T-helper 1 cell treated with Interleukin-12 subunit alpha and Interleukin-12 subunit beta and Interleukin-4 antibody, amounts not matched to agents 30 ng/mL and 1 ng/mL, for 36 hours (primary cell): ENCODE measurements around the gene RAX. TPM values are rescaled to one million over a fixed set of nuclear protein-coding genes. Genes with fewer than 3 reads are reported as not detected.

Experiments
- intact Hi-C: fragments of 100-400 bp; cut with micrococcal nuclease; formaldehyde crosslinking; loops from one replicate; pipeline ENCODE4 v1.15.1; 2024
- total RNA-seq: library from RNA; stranded (reverse); gene quantifications from 2 replicates; pipeline ENCODE4 v1.2.3, GENCODE V29; 2022

Gene RAX
- total RNA-seq, 1 donor from 2014 or later: not detected

- intact Hi-C loops: loop anchor here (2.0 kb wide), 1 partner anchor 129 kb away; no protein-coding TSS in a partner anchor
Measured at GRCh38 chr18:59273759-59274532, 692 bp upstream of the RAX start.

GRCh38 chr18:59272221-59272888 is 899 bp downstream of the RAX start:
- intact Hi-C loops: no loop called here

- intact Hi-C loops: no loop called here
Measured at GRCh38 chr18:59271606-59272220, 1.5 kb downstream of the RAX start.

GRCh38 chr18:59270689-59271257 is 2.5 kb downstream of the RAX start:
- intact Hi-C loops: no loop called here

GRCh38 chr18:59269563-59270119 is 3.6 kb downstream of the RAX start:
- intact Hi-C loops: loop anchor here (1.0 to 10.0 kb wide), 3 partner anchors 185 to 1832 kb away; partner anchors contain the start of genes CCBE1 and ONECUT2

- intact Hi-C loops: loop anchor here (1.0 to 10.0 kb wide), 3 partner anchors 185 to 1832 kb away; partner anchors contain the start of genes CCBE1 and ONECUT2
Measured at GRCh38 chr18:59268721-59269562, 4.3 kb downstream of the RAX start.

- intact Hi-C loops: loop anchor here (5.0 to 10.0 kb wide), 2 partner anchors 427 to 1831 kb away; partner anchors contain the start of genes CCBE1 and ONECUT2
Measured at GRCh38 chr18:59268127-59268720, 5.0 kb downstream of the RAX start.

GRCh38 chr18:59267503-59268126 is 5.6 kb downstream of the RAX start:
- intact Hi-C loops: loop anchor here (5.0 to 10.0 kb wide), 2 partner anchors 427 to 1830 kb away; partner anchors contain the start of genes CCBE1 and ONECUT2

GRCh38 chr18:59266886-59267502 is 6.3 kb downstream of the RAX start:
- intact Hi-C loops: loop anchor here (5.0 to 10.0 kb wide), 2 partner anchors 428 to 1830 kb away; partner anchors contain the start of genes CCBE1 and ONECUT2

GRCh38 chr18:59266459-59266858 is 6.8 kb downstream of the RAX start:
- intact Hi-C loops: loop anchor here (5.0 to 10.0 kb wide), 2 partner anchors 428 to 1829 kb away; partner anchors contain the start of genes CCBE1 and ONECUT2

GRCh38 chr18:59265974-59266369 is 7.3 kb downstream of the RAX start:
- intact Hi-C loops: loop anchor here (1.0 to 10.0 kb wide), 4 partner anchors 93 to 1829 kb away; partner anchors contain the start of genes CCBE1, LMAN1, ONECUT2 and SEC11C

- intact Hi-C loops: loop anchor here (1.0 to 10.0 kb wide), 4 partner anchors 93 to 1828 kb away; partner anchors contain the start of genes CCBE1, LMAN1, ONECUT2 and SEC11C
Measured at GRCh38 chr18:59265246-59265973, 7.8 kb downstream of the RAX start.

GRCh38 chr18:59264651-59265245 is 8.5 kb downstream of the RAX start:
- intact Hi-C loops: loop anchor here (1.0 to 10.0 kb wide), 4 partner anchors 94 to 1827 kb away; partner anchors contain the start of genes CCBE1, LMAN1, ONECUT2 and SEC11C

- intact Hi-C loops: loop anchor here (2.0 to 10.0 kb wide), 2 partner anchors 95 to 431 kb away; partner anchors contain the start of genes CCBE1 and LMAN1
Measured at GRCh38 chr18:59264121-59264571, 9.1 kb downstream of the RAX start.

- intact Hi-C loops: loop anchor here (2.0 to 10.0 kb wide), 2 partner anchors 95 to 431 kb away; partner anchors contain the start of genes CCBE1 and LMAN1
Measured at GRCh38 chr18:59263661-59264060, 9.6 kb downstream of the RAX start.

GRCh38 chr18:59262243-59262642 is 11.0 kb downstream of the RAX start:
- intact Hi-C loops: loop anchor here (10.0 kb wide), 1 partner anchor 433 kb away; the partner anchor contains the start of gene CCBE1

GRCh38 chr18:59261842-59262241 is 11.4 kb downstream of the RAX start:
- intact Hi-C loops: loop anchor here (10.0 kb wide), 1 partner anchor 433 kb away; the partner anchor contains the start of gene CCBE1
